Measurements from ENCODE around the gene JAKMIP1. TPM values are rescaled to one million over a fixed set of nuclear protein-coding genes. Genes with fewer than 3 reads are reported as not detected.
"Not testable (repeated sequence)": the region's sequence is repeated elsewhere in the genome, so short reads cannot be mapped to it uniquely, and the experiment has no call there.

JAKMIP1 gene
- total RNA-seq, 1 donor from 2014 or later = not detected

DNA sequence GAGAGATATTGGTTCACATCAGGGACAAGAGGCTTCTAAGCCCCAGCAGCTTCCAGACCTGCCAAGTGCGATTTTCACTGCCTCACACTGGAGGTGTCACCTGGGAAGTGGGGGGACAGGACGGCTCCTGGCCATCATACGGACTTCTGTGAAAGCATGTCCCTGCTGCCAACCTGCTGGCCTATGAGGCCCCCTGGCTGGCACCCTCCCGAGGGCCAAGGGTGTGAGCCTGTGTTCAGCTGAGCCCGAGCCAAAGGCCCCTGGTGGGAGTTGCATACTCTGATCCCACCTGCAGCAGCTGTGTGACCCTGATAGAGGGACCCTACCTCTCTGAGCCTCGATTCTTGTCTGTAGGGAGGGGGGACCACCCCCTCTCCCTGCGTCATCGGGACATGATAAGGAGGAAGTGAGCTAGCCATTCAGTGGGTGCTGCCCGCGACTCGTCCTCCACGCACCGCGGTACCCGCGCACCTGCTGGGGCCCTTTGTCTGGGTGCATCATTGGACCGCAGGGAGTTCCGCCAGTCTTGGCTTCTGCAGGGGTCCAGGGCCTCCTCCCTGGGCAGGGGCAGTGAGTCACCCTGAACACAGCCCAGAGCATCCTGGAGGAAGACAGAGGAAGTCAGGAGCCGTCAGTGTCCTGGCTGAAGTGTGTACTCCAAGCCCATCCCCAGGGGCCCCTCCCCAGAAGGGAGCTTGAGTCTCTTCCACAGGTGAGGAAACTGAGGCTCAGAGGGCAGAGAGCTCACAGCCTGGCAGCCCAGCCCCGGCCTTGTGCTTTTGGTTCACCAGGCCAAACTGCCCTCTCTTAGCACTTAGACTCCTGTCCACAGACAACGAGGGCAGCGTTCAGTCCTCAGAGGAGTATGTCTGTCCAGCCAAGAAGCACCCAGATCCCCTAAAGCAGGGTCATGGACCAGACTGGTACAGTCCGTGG lies 206.2 kb downstream of the JAKMIP1 start:
- no peak for DNase-seq (ENCODE audit: low read depth, low spot score)

DNA sequence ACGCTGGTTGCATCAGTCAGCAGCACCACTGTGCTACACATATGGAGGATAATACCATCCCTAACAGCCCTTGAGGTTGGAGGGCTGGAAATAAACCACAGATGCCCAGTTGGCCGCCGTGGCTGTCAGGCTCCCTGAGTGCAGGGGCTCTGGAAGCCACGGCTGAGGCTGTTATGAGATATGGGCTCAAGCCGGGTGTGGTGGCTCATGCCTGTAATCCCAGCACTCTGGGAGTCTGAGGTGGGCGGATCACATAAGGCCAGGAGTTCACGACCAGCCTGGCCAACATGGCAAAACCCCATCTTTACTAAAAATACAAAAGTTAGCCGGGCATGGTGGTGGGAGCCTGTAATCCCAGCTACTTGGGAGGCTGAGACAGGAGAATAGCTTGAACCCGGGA lies 207.0 kb downstream of the JAKMIP1 start:
- not testable (repeated sequence) for DNase-seq (ENCODE audit: low read depth, low spot score)

DNA sequence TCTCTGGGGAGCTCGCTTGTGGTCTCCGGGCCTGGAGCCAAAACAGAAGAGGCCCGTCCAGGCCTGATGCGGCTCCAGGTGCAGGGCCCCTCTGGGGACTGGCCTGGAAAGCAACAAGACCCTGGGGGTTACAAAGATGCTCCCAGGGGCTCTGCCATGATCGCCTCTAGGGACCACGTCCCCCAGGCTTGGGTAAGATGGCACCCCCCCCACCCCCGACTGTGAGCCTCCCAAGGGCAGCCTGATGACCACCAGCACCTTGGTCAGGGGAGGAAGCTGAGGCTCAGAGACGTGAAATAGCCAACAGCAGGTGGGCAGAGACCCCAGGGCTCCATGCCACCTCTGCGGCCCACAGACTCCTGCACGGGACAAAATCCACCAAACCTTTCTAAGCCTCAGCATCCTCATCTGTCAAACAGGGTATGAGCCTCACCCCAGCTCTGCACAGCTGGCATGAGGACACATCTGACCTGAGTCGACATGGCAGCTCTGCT lies 207.5 kb downstream of the JAKMIP1 start:
- DNase-seq (ENCODE audit: low read depth, low spot score) = no peak

DNA sequence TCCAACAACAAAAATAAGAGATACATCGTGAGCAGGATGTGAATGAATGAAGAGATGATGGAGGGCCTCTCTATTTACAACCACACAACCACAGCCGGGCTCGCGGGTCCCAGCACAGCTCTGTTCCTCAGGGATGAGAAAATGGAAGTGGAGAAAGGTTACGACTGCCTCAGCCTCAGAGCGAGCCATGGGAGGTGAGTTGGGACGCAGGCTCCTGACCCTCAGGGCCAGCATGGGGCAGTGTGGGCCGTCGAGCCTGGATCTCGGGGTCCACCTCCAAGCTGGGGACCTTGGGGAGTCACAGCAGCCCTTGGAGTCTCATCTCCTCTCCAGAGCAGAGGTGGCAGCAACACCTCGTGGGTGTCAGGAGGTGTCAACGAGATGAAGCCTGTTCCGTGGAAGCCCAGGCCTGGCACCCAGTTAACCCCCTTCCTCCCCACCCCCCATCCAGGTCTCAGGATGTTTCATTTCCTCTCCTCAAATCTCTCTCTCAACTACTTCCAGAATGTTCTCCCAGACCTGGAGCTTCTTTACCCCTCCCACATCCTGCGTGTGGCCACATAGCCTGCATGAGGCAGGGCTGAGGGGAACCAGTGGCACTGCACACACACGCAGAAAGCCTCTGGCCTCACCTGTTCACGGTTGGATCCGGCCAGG lies 208.1 kb downstream of the JAKMIP1 start:
- DNase-seq (ENCODE audit: low read depth, low spot score) = no peak

DNA sequence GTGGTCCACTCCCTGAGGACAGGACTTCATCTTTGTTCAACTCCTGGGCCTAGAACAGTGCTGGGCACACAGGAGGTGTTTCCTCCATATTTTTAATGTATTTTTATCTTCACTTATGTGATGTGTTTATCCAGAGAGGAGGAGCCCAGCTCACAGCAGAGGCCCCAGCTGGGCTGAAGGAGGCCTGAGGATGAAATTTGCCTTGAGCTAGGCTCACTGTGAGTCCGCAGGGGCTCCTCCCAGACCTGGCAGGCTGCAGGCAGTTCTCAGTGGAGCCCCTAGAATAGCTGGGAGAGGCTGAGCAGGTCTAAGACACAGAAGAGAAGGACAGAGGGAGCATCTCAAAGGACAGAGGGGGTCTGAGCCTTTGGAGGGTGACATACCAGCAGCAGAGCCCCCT lies 208.9 kb downstream of the JAKMIP1 start:
- DNase-seq (ENCODE audit: low read depth, low spot score) = no peak

DNA sequence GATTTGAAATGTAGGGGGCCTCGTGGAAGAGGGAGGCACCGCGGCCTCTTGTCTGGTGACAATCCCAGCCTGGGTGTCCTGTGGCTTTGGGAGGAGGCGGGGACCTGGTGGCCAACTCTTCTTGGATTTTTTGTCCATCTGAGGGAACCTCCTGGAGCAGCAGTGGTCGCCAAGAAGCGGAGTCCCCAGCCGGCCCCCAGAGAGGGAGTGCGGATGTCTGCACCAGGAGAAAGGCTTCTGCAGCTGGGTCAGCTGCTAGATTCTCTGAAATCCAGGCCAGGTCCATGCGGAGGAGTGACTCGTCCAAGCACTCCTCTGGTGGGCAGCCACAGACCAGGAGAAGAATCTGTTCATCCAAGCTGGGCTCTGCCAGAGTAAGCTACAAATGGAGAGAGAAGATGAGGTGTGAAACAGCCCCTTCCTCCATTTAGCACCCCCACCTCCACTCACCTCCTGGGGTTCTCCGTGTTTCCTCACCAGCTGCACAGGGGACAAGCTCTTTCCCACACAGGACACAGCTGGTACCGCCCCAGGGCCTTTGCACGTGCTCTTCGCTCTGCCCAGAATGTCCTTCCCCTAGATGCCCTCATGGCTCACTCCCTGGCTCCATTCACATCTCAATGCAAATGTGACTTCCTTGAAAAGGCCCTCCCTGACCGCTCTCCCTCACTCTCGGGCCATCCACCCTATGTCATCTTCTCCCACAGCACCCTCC lies 209.7 kb downstream of the JAKMIP1 start:
- no peak for DNase-seq (ENCODE audit: low read depth, low spot score)

DNA sequence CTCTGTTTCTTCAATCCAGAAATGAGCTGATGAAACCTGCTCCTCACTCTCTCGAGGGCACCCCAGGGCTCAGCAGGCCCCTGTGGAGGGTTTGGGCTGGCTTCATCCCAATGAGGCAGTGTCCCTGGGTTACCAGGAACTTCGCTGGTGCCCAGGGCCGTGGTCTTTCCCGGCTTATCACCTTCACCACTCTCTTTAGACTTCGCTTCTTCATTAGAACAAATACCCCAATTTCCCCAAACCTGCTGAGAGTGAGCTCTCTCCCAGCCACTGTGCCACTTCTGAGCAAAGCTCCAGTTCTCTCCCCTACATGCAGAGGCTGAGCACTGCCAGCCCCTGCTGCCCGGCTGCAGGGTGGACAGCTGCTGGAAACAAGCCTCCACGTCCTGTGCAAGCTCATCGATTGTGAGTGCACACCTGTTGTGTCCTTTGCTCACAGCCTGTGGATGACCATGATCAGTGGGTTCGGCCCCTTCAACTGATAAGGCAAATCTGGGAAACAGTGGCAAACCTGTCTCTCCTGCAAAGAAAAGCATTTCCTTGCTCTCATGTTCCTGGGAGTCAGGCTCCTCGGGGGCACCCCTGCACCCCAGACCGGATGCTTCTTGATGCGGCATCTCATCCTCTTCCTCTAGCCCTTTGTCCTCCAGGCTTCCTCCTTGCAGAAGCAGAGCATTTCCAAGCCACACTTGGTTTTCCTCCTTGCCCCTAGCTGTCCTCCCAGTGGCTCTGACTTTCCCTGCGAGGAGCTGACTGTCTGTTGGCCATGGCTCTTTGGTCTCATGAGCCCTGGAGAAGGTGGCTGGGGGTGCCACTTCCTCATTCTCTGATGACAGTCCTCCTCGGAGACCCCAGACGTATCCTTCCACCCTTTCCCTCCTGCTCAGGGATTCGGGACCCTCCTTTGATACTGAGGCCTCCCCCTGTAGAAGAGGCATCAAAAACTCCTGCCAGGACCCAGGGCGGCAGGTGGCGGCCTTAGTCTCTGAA lies 210.8 kb downstream of the JAKMIP1 start:
- no peak for DNase-seq (ENCODE audit: low read depth, low spot score)

DNA sequence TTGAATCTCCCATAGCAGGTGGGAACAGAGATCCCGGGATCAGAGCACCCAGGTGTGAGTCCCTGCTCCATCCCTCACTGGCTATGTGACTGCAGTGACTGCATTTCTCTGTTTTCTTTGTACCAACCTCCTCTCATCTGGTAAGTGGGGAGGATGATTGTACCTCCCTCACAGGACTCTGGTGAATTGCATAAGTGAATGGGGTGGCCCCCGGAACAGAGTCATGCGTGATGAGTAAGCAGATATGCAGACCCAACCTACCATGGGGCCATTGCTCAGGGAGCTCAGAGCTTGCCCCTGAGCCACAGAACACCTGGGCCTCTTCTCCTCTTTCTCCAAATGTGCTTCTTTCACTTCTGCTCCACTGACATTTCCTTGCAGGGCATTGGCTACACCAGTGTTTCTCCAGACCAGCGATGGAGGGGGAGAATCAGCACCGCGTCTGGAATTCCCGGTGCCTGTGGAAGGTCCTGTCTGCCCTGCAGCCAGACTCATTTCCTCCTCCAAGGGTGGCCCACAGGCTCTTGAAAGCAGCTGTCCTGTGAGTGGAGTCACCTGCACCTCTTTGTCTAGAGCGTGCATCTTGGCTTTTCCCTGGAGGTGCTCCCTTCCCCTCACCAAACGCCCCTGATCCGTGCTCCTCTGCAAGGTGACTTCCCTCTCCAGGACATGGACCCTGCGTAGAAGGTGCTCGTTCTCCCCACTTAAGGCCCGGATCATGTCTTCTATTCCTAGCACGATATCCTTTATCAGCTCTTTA lies 212.1 kb downstream of the JAKMIP1 start:
- no peak for DNase-seq (ENCODE audit: low read depth, low spot score)

DNA sequence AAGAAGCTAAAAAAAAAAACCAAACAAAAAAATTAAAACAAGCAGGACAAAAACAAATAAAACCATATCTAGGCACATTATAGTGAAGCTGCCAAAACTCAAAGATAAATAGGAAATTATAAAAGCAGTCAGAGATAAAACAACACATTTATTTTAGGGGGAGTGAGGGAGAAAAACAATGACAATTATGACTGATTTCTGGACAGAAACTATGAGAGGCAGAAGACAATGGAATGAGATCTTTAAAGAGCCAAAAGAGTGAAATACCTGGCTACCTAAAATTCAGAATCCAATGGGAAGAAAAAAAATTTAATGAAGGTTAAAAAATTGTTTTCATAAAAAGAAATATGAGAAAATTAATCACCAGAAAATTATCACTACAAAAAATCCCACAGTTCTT lies 215.5 kb downstream of the JAKMIP1 start:
- no peak for DNase-seq (ENCODE audit: low read depth, low spot score)

DNA sequence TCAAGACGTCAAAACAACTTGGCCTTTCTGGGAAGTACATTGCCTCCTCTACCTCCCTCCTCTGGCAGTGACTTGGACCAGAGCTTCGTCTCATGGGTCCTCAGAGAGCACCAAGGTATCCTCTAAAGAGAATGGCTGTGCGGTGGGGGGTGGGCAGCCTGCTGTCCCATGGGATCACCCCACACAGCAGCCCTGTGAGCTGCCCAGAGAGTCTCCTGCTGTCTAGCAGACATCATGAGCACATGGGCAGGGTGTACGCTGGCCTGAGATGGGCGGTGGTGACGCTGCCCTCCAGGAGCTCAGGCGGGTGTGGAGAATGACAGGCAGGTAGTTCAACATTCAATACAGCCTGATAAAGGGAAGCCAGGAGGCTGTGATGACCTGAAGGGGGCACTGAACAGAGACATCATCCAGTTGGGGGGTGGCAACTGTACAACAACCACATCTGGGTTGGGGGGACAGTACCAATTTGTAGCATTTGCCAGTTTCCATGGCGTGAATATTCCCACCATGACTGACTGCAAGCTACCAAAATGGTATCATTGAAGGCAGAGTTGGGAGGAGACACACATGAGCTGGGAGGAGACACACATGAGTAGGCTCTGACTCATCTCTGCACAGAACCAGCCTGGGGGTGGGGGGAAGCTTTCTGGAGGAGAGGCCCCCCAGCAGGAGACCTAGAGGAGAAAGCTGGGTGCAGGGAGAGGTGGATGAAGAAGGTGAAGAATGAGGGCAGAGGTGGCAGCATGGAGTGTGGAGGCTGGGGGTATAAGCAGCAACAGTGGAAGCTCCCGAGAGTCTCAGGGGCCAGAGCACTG lies 218.0 kb downstream of the JAKMIP1 start:
- no peak for DNase-seq (ENCODE audit: low read depth, low spot score)

DNA sequence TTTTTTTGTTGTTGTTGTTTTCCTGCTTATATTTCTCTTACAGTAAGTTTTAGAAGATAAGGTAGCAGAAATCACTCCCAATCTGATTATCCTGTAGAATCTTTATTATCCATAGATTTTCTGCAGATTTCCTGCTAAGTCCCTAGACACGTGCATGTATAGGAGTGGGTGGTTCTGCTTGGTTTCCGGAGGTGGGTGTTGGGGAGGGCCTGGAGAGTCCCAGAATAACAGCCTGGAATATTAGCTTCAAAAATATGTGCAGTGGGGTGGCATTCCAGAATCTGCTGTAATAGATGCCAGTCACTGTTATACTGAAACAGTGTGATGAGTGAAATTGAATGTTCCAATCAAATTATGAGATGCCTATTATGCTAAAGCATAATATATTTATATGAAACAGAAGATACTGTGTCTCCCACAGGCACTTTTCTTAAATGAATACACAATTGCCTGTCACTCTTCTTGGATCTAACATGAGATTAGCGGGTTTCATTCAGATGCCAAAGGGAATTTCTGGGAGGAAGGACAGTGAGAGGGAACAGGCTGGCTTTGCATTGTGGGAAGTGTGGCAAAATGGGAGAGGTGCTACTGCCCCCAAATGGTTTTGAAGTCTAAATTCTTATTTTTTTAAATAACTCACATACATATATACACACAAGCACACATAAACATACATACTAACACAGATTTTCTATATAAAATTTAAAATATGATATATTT lies 219.8 kb downstream of the JAKMIP1 start:
- DNase-seq (ENCODE audit: low read depth, low spot score) = no peak

DNA sequence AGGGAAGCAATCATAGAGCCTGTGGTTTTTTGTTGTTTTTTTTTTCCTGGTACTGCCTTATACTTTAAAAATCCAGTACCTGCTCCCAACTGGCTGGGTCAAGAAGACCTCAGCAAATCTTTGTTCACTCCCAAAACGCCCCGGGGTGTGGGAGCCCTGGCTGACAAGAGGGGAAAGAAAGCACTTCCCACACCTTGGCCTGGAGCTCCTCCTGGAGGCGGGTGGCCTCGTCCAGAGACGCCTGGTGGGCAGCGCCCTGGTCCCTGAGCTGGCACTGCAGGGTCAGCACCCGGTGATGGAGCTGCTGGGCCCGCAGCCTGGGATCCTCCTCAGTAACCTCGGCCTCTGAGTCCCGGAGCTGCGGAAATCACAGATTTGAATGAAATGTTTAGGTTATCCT lies 220.4 kb downstream of the JAKMIP1 start:
- no peak for DNase-seq (ENCODE audit: low read depth, low spot score)

DNA sequence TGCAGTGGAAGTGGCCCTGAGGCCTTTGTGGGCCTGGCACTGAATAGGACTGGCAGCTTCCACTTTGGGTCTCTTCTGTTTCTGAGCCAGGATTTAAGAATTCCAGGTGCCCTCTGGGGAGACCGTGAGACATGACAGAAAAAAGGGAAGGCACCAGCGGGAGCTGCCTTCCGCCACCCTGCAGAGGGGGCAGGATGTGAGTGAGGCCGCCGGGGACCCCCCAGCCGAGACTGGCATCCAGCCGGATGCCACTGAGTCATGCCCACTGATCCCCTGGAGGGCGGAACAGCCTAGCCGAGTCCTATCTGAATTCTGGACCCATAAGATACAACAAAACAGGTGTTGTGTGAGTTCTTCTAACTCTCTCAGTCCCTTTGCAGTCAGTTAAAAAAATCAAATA lies 223.4 kb downstream of the JAKMIP1 start:
- DNase-seq (ENCODE audit: low read depth, low spot score) = no peak

DNA sequence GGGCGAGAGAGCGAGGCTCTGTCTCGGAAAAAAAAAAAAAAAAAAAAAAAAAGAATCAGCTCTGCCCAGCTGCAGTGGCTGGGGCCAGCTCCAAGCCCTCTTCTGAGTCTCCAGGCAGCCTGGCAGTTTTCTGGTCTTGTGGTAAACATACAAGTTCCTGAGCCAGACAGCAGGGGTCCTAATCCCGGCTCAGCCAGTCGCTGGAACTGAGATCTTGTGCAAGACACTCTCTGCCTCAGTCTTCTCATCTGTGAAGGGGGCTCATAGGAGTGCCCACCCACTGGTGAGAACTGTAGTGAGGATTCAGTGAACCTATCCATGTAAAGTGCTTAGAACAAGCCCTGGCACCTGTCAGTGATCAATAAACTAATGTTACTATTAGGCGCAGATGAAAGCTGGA lies 223.9 kb downstream of the JAKMIP1 start:
- DNase-seq (ENCODE audit: low read depth, low spot score) = no peak
